ENCODE data around the gene SLC22A23.

The SLC22A23 gene

DNA sequence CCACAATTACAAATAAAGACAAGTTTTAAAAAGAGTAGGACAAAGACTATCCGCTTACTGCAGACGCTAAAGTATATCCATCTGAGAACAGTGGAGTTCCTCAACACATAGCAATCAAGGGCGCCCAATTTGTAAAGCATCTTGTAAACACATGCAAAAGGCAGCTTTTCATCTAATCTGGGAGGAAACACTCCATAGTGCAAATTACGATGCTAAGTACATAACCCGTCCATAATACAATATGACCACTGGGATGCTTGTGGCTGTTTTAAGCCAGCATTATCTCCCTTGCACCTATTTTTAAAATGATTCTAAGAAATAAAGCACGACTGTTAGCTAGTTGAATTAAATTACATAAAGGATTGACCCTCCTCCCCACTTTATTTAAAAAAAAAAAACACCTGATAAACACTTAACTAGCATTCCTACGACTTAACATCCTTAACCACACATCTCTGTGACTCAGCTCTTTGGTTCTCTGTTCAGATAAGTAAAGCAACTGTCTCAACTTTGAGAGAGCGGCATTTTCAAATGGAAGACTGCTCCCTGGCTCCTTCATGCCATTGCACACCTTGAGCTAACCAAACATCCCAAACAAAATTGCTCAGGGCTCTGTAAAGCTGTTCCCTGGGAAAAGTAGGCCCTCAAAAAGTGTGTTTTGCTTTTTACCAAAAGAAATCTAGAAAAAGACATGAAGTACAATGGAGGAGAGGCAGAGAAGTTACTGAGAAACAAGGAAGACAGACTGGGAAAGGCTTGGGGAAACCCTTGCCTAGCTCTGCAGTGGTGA lies 14.2 kb downstream of the SLC22A23 start:
- DNase-seq, result peak; percentile 85

DNA sequence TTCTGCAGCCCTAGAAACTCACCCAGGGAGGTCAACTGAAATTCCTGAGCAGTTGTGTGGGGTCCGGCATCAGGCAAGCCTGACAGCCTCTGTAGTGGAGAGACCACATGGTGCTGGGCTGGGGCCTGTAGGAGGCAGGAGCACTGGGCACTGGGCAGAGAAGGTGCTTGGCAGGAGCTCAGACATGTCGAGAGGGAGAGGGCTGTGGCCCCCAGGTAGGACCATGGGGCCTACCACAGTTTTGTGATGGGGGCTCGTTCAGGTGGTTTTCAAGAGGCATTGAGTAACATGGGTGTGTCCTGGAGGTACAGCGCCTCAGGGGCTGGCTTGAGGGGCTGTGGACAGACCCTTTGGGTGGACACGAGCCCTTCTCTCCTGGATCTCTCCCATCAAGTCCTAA lies 15.9 kb downstream of the SLC22A23 start:
- DNase-seq, result no peak

DNA sequence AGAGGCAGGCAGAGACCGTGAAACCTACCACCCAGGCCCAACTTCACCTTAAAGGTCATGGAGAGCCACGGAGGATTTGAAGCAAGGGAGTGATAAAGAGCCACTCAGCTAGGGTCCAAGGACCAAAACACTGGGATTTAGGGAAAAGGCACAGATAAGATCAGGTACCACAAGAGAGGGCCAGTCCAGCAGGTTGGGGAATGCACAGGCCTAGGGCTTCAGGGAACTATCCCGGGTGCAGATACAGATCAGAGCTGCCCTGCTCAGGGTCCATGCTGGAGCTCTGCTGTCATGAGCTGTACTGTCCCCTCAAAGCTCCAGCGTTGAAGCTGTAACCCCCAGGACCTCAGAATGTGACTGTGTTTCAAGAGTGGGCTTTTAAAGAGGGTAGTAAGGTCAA lies 16.9 kb downstream of the SLC22A23 start:
- DNase-seq, result no peak

DNA sequence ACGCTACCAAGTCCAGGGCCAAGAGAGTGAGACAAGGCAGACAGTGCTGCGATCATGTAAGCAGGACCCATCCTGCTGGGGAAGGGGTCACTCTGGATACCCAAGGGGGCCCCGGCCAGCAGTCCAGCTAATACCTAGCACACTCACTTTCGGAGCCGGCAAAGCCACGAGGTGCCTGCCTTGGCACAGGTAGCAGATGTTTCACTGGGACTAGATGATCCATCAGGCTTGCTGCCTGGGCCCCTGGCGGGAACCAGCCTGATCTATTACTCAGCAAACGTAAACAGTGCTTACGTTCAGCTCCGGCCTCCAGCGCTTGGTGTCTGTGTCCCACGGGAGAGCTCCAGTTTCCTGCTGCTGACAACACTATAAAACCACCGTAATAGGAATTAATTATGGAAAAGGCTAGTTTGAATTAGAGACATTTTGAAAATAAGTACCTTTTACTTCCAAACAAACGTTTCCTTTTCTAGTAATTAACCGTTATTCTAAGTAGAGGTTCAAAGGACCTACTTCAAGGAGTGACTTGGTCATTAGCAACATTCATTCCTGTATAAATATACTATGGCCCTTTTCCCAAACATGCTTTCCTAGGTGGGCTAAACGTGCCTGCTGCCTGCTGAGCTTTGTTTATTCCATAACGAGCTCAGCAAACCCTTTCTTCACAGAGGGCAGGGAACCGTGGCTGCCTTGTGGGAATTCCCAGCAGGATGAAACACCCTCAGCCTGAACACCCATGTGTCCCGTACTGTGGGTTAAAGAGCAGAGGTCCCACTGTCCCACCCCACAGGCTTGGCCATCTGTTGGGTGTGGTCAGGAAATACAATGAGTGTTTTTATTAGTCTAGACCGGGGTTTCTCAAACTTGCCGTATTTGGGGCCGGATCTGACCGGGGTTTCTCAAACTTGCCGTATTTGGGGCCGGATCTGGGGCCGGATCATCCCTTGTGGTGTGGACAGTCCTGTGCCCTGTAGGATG lies 18.4 kb downstream of the SLC22A23 start:
- DNase-seq, result no peak

DNA sequence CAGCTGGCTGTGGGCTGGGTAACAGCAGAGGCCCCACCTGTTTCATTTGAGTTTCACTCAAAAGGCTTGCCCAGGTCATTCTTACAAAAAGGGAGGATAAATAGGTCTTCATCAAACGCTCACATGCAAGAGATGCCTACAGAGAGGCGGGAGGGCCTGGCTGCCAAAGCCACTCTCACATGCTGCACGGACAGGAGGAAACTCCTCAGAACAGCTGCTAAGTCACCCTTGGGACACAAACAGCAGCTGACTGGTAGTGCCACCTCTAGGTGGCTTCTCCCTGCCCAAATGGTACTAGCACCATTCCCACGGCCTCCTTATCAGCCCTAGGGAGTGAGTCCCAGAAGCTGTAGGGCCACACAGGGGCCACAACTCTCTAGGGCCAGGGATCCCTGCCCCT lies 23.8 kb downstream of the SLC22A23 start:
- no peak for DNase-seq

- no peak for DNase-seq
These were observed 24.4 kb downstream of the SLC22A23 start for GRCh38 chr6:3432416-3432815.

DNA sequence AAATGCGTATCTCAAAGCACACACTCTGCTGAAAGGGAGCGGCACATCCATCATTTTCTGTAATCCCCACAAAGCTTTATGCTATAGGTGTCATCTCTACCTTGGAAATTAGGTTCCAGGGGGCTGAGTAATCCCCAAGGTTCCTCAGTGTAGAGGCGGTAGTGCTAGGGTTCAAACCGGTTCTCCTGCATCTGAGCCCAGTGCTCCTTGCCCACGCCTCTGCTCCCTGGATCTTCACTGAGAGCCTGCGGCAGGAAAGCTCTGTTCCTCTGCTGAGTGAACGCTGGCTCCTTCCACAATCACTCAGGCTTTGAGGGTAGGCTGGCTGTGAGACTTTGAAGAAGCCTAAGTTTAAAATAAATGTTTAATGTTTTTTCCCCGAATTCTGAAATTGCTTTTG lies 24.9 kb downstream of the SLC22A23 start:
- no peak for DNase-seq

DNA sequence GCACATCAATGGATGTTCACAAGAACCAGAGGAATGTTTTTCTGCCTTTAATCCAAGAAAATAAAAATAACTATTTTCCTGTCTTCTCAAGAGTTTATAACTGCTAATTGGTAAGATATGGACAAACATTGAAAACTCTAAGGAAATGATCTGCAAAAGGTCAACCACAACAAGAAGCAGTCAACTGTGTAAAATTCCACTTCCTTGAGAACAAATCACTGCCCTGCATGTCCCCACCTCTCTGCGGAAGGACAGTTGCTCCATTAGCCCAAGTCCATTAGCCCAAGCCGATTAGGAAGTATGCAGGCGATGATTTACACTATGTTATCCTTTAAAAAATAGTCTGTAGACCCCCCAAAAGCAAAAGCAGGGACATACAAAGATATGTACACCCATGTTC lies 27.6 kb downstream of the SLC22A23 start:
- no peak for DNase-seq

GRCh38 chr6:3428700-3429099 lies 28.1 kb downstream of the SLC22A23 start:
- no peak for DNase-seq

- DNase-seq, result no peak
These were observed 28.6 kb downstream of the SLC22A23 start for GRCh38 chr6:3428247-3428646.

DNA sequence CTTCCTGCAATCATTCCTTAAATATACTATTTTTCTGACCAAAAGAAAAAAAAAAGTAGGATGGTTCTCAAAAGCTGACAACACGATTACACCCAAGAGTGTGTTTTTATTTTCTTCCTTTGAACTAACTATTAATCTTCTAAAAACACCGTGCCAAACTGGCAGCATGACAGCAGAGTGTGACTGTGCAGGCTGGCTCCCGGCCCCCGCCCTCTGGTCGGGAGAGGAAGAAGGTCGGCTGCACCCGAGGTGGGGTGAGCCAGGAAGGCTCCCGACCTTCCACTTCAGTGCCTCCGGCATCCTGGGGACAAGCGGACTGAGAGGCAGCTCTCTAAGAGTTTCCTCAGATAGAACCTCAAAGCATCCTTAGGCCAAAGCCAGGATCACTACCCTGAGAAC lies 29.2 kb downstream of the SLC22A23 start:
- DNase-seq, result no peak

GRCh38 chr6:3426927-3427686 lies 29.7 kb downstream of the SLC22A23 start:
- DNase-seq, result no peak

GRCh38 chr6:3426091-3426926 lies 30.5 kb downstream of the SLC22A23 start:
- DNase-seq, result no peak

GRCh38 chr6:3425574-3425973 lies 31.3 kb downstream of the SLC22A23 start:
- no peak for DNase-seq

- DNase-seq, result no peak
These were observed 32.5 kb downstream of the SLC22A23 start for GRCh38 chr6:3424185-3424927.

- DNase-seq, result no peak
These were observed 33.2 kb downstream of the SLC22A23 start for GRCh38 chr6:3423439-3424184.

DNA sequence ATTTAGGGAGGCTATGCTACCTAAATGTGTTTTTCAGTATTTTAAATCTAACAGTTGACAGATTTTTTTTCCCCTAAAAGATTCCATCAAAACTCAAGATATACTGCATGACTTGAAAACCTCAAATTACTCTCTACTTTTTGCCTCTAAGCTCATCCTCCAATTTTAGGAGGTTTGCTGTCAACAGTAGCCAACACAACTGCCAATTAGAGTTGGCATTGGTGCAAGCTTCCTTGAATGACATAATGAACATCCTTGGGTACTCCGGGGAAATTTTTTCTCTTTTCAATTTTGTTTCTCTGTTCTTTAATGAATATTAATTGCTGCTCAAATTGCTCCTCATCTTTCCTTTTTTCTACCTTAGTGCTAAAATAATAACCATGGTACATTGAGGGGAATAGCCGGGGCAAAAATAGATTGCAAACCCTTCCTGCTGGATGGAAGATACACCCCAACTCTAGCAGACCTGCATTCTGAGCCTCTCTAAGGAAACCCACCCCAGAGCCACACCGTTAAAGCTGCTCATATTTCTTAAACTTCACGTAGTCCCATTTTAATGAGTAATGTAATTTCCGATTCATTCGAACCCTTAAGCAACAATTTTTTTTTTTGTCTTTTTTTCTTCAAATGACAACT lies 34.3 kb downstream of the SLC22A23 start:
- DNase-seq, result no peak

- DNase-seq, result peak; percentile 71
These were observed 34.9 kb downstream of the SLC22A23 start for GRCh38 chr6:3421791-3422434.

DNA sequence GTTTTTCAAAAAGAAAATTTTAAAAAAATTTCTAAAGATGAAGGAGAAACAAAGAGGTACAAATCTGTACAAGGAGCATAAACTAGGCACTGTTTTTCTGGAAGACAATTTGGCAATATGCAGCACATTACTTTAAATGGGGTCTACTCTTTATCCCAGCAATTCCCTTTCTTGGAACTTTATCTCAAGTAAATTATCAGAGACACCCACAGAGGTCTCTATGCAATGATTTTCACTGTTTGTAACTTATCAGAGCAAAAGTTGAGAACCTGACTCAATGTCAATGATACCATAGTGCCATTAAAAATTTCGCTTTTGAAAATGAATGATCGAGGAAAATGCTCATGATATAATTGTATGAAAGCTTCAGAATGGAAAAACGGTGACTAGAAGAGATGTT lies 35.7 kb downstream of the SLC22A23 start:
- peak; percentile 30 for DNase-seq

All from OCI-M1 (cell line).